HEK293 (cell line): Measurements from ENCODE around the gene TBCC.
"Not testable (repeated sequence)": the region's sequence is repeated elsewhere in the genome, so short reads cannot be mapped to it uniquely, and the experiment has no call there.

Source experiments
- CTCF ChIA-PET: fragments of 350-600 bp; formaldehyde crosslinking; extraction: SDS; loops from one replicate; lab custom pipeline; 2021; ENCODE audit warnings: antibody characterized with exemption; lab: Yijun Ruan, JAX
- POLR2A ChIA-PET: fragments of 300-600 bp; formaldehyde crosslinking; extraction: SDS; loops from one replicate; lab custom pipeline; 2020; ENCODE audit warnings: antibody characterized with exemption, inconsistent platforms; lab: Yijun Ruan, JAX
- H3K27ac ChIP-seq: fragments of 200-500 bp; sonication (Bioruptor generic); 2 replicates; pipeline ENCODE4 v1.5.1; 2014; ENCODE audit warnings: low read depth, low read length, control low read depth, inconsistent platforms; ENCODE audit errors: extremely low read depth
- H3K36me3 ChIP-seq, 2 experiments: fragments of 200-500 bp in 1 of 2; sonication (Bioruptor generic) in 1 of 2; 1 replicate in 1 of 2; 2 replicates in 1 of 2; pipeline ENCODE4 v1.5.1; 2014 to 2017; ENCODE audit warnings: inconsistent platforms in 2 of 2, low read length in 2 of 2; ENCODE audit not compliant: control insufficient read depth in 2 of 2, insufficient read depth in 1 of 2
- H3K4me1 ChIP-seq: fragments of 200-500 bp; sonication (Bioruptor generic); 2 replicates; pipeline ENCODE4 v1.5.1; 2014; ENCODE audit warnings: mild to moderate bottlenecking, low read length, inconsistent platforms; ENCODE audit not compliant: control insufficient read depth, insufficient read depth
- H3K4me3 ChIP-seq: 2 replicates; pipeline ENCODE4 v1.5.1; 2011; ENCODE audit warnings: low read depth, mild to moderate bottlenecking, control low read depth, low read length, moderate library complexity
- H3K9me3 ChIP-seq: fragments of 200-500 bp; sonication (Bioruptor generic); 2 replicates; pipeline ENCODE4 v1.5.1; 2014; ENCODE audit warnings: low read depth, low read length, inconsistent platforms; ENCODE audit not compliant: control insufficient read depth, insufficient read depth
- EGR2 ChIP-seq: fragments of 450-650 bp; formaldehyde crosslinking; IDR thresholded peaks from 2 replicates; pipeline ENCODE4 v1.5.1; 2016; ENCODE audit warnings: low read depth, missing biosample characterization, missing genetic modification characterization
- GFI1B ChIP-seq: fragments of 450-650 bp; formaldehyde crosslinking; IDR thresholded peaks from 2 replicates; pipeline ENCODE4 v1.5.1; 2016; ENCODE audit warnings: missing biosample characterization, missing genetic modification characterization
- HOXC10 ChIP-seq: sonication (generic); formaldehyde crosslinking; IDR thresholded peaks from 2 replicates; pipeline ENCODE4 v1.8.1; 2023; ENCODE audit warnings: mild to moderate bottlenecking, missing genetic modification reagents
- SCRT2 ChIP-seq: fragments of 450-650 bp; formaldehyde crosslinking; IDR thresholded peaks from 2 replicates; pipeline ENCODE4 v1.5.1; 2016; ENCODE audit warnings: missing biosample characterization, missing genetic modification characterization
- TCF7L2 ChIP-seq: IDR thresholded peaks from 2 replicates; pipeline ENCODE4 v1.6.1; 2011; ENCODE audit warnings: low read depth, mild to moderate bottlenecking, inconsistent platforms, low read length, moderate library complexity, borderline replicate concordance
- TRIM28 ChIP-seq: IDR thresholded peaks from 2 replicates; pipeline ENCODE4 v1.6.1; 2011; ENCODE audit warnings: low read length, control low read depth, borderline replicate concordance
- TSHZ1 ChIP-seq: fragments of 450-650 bp; formaldehyde crosslinking; IDR thresholded peaks from 2 replicates; pipeline ENCODE4 v1.5.1; 2016; ENCODE audit warnings: missing biosample characterization, missing genetic modification characterization, borderline replicate concordance
- ZBTB17 ChIP-seq: fragments of 450-650 bp; formaldehyde crosslinking; IDR thresholded peaks from 2 replicates; pipeline ENCODE4 v1.5.1; 2016; ENCODE audit warnings: missing biosample characterization, missing genetic modification characterization
- ZBTB8A ChIP-seq: fragments of 450-650 bp; formaldehyde crosslinking; IDR thresholded peaks from 2 replicates; pipeline ENCODE4 v1.5.1; 2016; ENCODE audit warnings: missing biosample characterization, missing genetic modification characterization
- ZFHX2 ChIP-seq: fragments of 450-650 bp; formaldehyde crosslinking; conservative IDR thresholded peaks from 2 replicates; pipeline ENCODE4 v1.5.1; 2016; ENCODE audit warnings: missing biosample characterization, missing genetic modification characterization
- ZFP37 ChIP-seq: fragments of 450-650 bp; formaldehyde crosslinking; IDR thresholded peaks from 2 replicates; pipeline ENCODE4 v1.5.1; 2016; ENCODE audit warnings: missing biosample characterization, missing genetic modification characterization
- ZNF132 ChIP-seq: fragments of 450-650 bp; formaldehyde crosslinking; IDR thresholded peaks from 2 replicates; pipeline ENCODE4 v1.5.1; 2017; ENCODE audit warnings: missing biosample characterization, missing genetic modification characterization, borderline replicate concordance
- ZNF184 ChIP-seq: fragments of 450-650 bp; IDR thresholded peaks from 2 replicates; pipeline ENCODE4 v1.5.1; 2018; ENCODE audit warnings: missing biosample characterization, mild to moderate bottlenecking, missing genetic modification characterization
- ZNF24 ChIP-seq: fragments of 450-650 bp; formaldehyde crosslinking; IDR thresholded peaks from 2 replicates; pipeline ENCODE4 v1.5.1; 2016; ENCODE audit warnings: missing biosample characterization, missing genetic modification characterization
- ZNF266 ChIP-seq: fragments of 450-650 bp; formaldehyde crosslinking; IDR thresholded peaks from 2 replicates; pipeline ENCODE4 v1.5.1; 2016; ENCODE audit warnings: missing biosample characterization, missing genetic modification characterization, low read depth
- ZNF302 ChIP-seq: fragments of 450-650 bp; formaldehyde crosslinking; IDR thresholded peaks from 2 replicates; pipeline ENCODE4 v1.5.1; 2016; ENCODE audit warnings: missing biosample characterization, missing genetic modification characterization, low read depth
- ZNF341 ChIP-seq: fragments of 450-650 bp; formaldehyde crosslinking; IDR thresholded peaks from 2 replicates; pipeline ENCODE4; 2016; ENCODE audit warnings: low read depth, missing biosample characterization, missing genetic modification characterization
- ZNF366 ChIP-seq: fragments of 450-650 bp; formaldehyde crosslinking; conservative IDR thresholded peaks from 2 replicates; pipeline ENCODE4 v1.5.1; 2016; ENCODE audit warnings: missing biosample characterization, missing genetic modification characterization
- ZNF548 ChIP-seq: fragments of 450-650 bp; formaldehyde crosslinking; IDR thresholded peaks from 2 replicates; pipeline ENCODE4 v1.5.1; 2016; ENCODE audit warnings: missing biosample characterization, missing genetic modification characterization
- ZNF549 ChIP-seq: fragments of 450-650 bp; IDR thresholded peaks from 2 replicates; pipeline ENCODE4 v1.5.1; 2018; ENCODE audit warnings: missing biosample characterization, missing genetic modification characterization, mild to moderate bottlenecking, inconsistent platforms, moderate library complexity
- ZNF600 ChIP-seq: fragments of 450-650 bp; formaldehyde crosslinking; IDR thresholded peaks from 2 replicates; pipeline ENCODE4 v1.5.1; 2016; ENCODE audit warnings: missing biosample characterization, missing genetic modification characterization
- ZNF677 ChIP-seq: fragments of 450-650 bp; IDR thresholded peaks from 2 replicates; pipeline ENCODE4 v1.5.0; 2018; ENCODE audit warnings: missing biosample characterization, mild to moderate bottlenecking, missing genetic modification characterization, moderate library complexity
- TF ChIP-seq, protein P1 (sequence below): fragments of 450-650 bp; formaldehyde crosslinking; IDR thresholded peaks from 2 replicates; pipeline ENCODE4 v1.5.1; 2017; ENCODE audit warnings: missing biosample characterization, missing genetic modification characterization

Gene TBCC

GRCh38 chr6:42733867-42734481 is 11.9 kb downstream of the TBCC start:
- H3K4me3 ChIP-seq, H3K9me3 ChIP-seq, H3K36me3 ChIP-seq, H3K4me1 ChIP-seq, H3K27ac ChIP-seq: not testable (repeated sequence)
- ChIA-PET CTCF (interaction anchor here (0.6 to 1.5 kb wide), 5 partner anchors 8 to 170 kb away, joined by 3 to 5 read pairs (median 3); no protein-coding TSS in a partner anchor), POLR2A (interaction anchor here (0.5 kb wide), 1 partner anchor 12 kb away, joined by 4 read pairs; the partner anchor contains the start of gene TBCC)
- TF ChIP-seq ZFHX2 (tag by site-specific recombination) (0 out of 2 replicates have a peak, but pooled peaks have one; percentile 16), EGR2 (tag by site-specific recombination) (peak; percentile 41), ZBTB8A (tag by site-specific recombination) (peak; percentile 47; the same call in 1 of the 2 replicates)

DNA sequence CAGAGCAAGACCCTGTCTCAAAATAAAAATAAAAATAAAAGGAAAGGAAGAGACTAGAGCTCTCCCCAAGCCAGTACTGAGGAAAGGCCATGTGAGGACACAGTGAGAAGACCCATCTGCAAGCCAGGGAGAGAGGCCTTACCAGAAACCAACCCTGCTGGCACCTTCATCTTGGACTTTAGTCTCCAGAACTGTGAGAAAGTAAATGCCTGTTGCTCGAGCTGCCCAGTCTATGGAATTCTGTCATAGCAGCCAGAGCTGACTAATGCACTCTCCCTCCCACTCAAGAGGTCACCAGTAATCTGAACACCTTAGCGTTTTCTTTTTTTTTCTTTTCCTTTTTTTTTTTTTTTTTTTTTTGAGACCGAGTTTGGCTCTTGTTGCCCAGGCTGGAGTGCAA is 16.2 kb downstream of the TBCC start:
- Histone ChIP-seq H3K9me3 (no peaks in the 10 kb centered on the region), H3K4me1 (peaks cover 5% of the 10 kb centered on the region), H3K36me3 (no peaks in the 10 kb centered on the region), H3K4me3 (no peak overlapping the region), H3K27ac (no peak overlapping the region)
- ChIA-PET CTCF (interaction anchor here (0.7 to 6.9 kb wide), 5 partner anchors 14 to 515 kb away, joined by 3 to 127 read pairs (median 6); no protein-coding TSS in a partner anchor), POLR2A (interaction anchor here (0.6 to 2.0 kb wide), 6 partner anchors 10 to 150 kb away, joined by 3 to 15 read pairs (median 4); partner anchors contain the start of genes RPL7L1 and TBCC)
- TF ChIP-seq TRIM28 (no peak), TCF7L2 (no peak), ZNF548 (tag by site-specific recombination) (peak; percentile 74), EGR2 (tag by site-specific recombination) (0 out of 2 replicates have a peak, but pooled peaks have one; percentile 21), ZNF24 (no peak), SCRT2 (peak; percentile 78), ZNF549 (tag by site-specific recombination) (peak; percentile 71; the same call in 1 of the 2 replicates), ZFP37 (tag by site-specific recombination) (peak; percentile 98)

- H3K4me1 ChIP-seq = peaks cover 5% of the 10 kb centered on the region
- H3K4me3 ChIP-seq = no peak overlapping the region
- CTCF ChIA-PET = interaction anchor here (0.6 to 6.9 kb wide), 13 partner anchors 13 to 764 kb away, joined by 3 to 127 read pairs (median 6); partner anchors contain the start of gene RPL7L1
- POLR2A ChIA-PET = no interaction called here
- no peaks in the 10 kb centered on the region for H3K9me3 ChIP-seq
- H3K36me3 ChIP-seq = no peaks in the 10 kb centered on the region
- TF ChIP-seq ZNF677 (tag by site-specific recombination) = no peak
- no peak for TF ChIP-seq HOXC10
- no peak for TF ChIP-seq ZNF184 (tag by site-specific recombination)
- TF ChIP-seq ZNF132 (tag by site-specific recombination) = no peak
- TF ChIP-seq TSHZ1 (tag by site-specific recombination) = no peak
- TF ChIP-seq ZNF341 (tag by site-specific recombination) = no peak
- TF ChIP-seq ZBTB17 (tag by site-specific recombination) = no peak
- TF ChIP-seq ZNF600 (tag by site-specific recombination) = no peak
- TF ChIP-seq ZNF549 (tag by site-specific recombination) = no peak
- TF ChIP-seq, protein P1, sequence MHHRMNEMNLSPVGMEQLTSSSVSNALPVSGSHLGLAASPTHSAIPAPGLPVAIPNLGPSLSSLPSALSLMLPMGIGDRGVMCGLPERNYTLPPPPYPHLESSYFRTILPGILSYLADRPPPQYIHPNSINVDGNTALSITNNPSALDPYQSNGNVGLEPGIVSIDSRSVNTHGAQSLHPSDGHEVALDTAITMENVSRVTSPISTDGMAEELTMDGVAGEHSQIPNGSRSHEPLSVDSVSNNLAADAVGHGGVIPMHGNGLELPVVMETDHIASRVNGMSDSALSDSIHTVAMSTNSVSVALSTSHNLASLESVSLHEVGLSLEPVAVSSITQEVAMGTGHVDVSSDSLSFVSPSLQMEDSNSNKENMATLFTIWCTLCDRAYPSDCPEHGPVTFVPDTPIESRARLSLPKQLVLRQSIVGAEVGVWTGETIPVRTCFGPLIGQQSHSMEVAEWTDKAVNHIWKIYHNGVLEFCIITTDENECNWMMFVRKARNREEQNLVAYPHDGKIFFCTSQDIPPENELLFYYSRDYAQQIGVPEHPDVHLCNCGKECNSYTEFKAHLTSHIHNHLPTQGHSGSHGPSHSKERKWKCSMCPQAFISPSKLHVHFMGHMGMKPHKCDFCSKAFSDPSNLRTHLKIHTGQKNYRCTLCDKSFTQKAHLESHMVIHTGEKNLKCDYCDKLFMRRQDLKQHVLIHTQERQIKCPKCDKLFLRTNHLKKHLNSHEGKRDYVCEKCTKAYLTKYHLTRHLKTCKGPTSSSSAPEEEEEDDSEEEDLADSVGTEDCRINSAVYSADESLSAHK (tag by site-specific recombination) = no peak
- TF ChIP-seq ZNF266 = no peak
- TF ChIP-seq ZNF366 (tag by site-specific recombination) = no peak
- TF ChIP-seq ZNF302 (tag by site-specific recombination) = no peak
- TF ChIP-seq GFI1B (tag by site-specific recombination) = no peak
- H3K27ac ChIP-seq = no peak overlapping the region
Measured at GRCh38 chr6:42727627-42728026, 18.3 kb downstream of the TBCC start.
